Calu3 (cell line): ENCODE measurements around the gene COG8. TPM values are rescaled to one million over a fixed set of nuclear protein-coding genes. Genes with fewer than 3 reads are reported as not detected.

Experiments used
- BruUV-seq: library from RNA; stranded (reverse); fragments of 400-500 nt; replicated peaks from 2 replicates; lab custom pipeline; 2021; lab: Mats Ljungman, UMichigan
- CTCF ChIA-PET: fragments of 300-600 bp; sonication (Branson Sonifier 250); formaldehyde crosslinking; loops from one replicate; lab custom pipeline; 2022; ENCODE audit warnings: antibody characterized with exemption; lab: Charles Lee
- DNase-seq: peaks from one replicate; pipeline ENCODE4 v3.0.0; 2022
- H3K27ac Mint-ChIP-seq: one replicate; pipeline ENCODE4 v1.8.0; 2022; ENCODE audit warnings: mixed read lengths; ENCODE audit not compliant: unreplicated experiment
- H3K27me3 Mint-ChIP-seq: one replicate; pipeline ENCODE4 v1.8.0; 2022; ENCODE audit warnings: mixed read lengths; ENCODE audit not compliant: unreplicated experiment
- H3K36me3 Mint-ChIP-seq: one replicate; pipeline ENCODE4 v1.8.0; 2022; ENCODE audit warnings: mild to moderate bottlenecking, moderate library complexity, mixed read lengths; ENCODE audit not compliant: insufficient read depth, unreplicated experiment
- H3K4me1 Mint-ChIP-seq: one replicate; pipeline ENCODE4 v1.8.0; 2022; ENCODE audit warnings: mild to moderate bottlenecking, low read depth, mixed read lengths; ENCODE audit not compliant: unreplicated experiment
- H3K4me3 Mint-ChIP-seq: one replicate; pipeline ENCODE4 v1.8.0; 2022; ENCODE audit warnings: mild to moderate bottlenecking, low read depth, moderate library complexity, mixed read lengths; ENCODE audit not compliant: unreplicated experiment
- H3K9me3 Mint-ChIP-seq: one replicate; pipeline ENCODE4 v1.8.0; 2022; ENCODE audit warnings: low read depth, mixed read lengths; ENCODE audit not compliant: unreplicated experiment
- CTCF ChIP-seq: fragments of 200-600 bp; IDR thresholded peaks from one replicate; pipeline ENCODE4 v1.8.0; 2022; ENCODE audit warnings: antibody characterized with exemption; ENCODE audit not compliant: unreplicated experiment
- intact Hi-C: fragments of 100-400 bp; cut with micrococcal nuclease; formaldehyde crosslinking; loops from one replicate; pipeline ENCODE4 v1.10.0; 2022; ENCODE audit not compliant: unreplicated experiment
- total RNA-seq: library from RNA; stranded (reverse); gene quantifications from 2 replicates; pipeline ENCODE4 v1.2.3, GENCODE V29; 2022

The COG8 gene
- total RNA-seq, 1 experiment from 2014 or later: 57.4 TPM

GRCh38 chr16:69318177-69318910 is 21.0 kb downstream of the COG8 start:
- TF ChIP-seq CTCF: no peak
- no TSS peak for BruUV-seq
- Mint-ChIP-seq H3K4me3 (no peak overlapping the region), H3K27me3 (no peaks in the 10 kb centered on the region), H3K4me1 (no peaks in the 10 kb centered on the region), H3K27ac (no peak overlapping the region), H3K36me3 (peaks cover 88% of the 10 kb centered on the region), H3K9me3 (no peaks in the 10 kb centered on the region)
- no peak for DNase-seq
- intact Hi-C loops: no loop called here
- CTCF ChIA-PET: interaction anchor here (1.5 kb wide), 1 partner anchor 12 kb away, joined by 3 read pairs; the partner anchor contains the start of gene PDF

DNA sequence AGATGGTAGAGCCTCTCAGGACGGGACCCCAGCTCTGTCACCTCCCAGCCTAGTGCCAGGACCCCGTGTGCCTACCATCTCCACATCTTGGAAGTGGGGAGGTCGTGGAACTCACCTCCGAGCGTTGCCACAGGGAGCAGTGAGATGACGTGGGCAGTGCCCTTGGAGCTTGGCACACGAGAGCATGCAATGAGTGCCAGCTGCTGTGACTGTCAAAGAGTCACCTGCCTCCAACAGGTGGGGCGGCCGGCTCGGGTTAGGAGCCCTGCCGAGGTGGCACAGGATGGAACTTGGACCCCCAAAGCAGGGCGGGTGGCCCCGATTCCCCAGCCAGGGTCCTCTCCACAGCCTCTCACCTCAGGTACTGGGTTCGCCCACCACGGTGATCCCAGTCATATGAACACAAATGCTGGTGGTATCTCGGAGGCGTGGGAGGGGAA is 22.7 kb downstream of the COG8 start:
- Mint-ChIP-seq H3K4me3 (no peak overlapping the region), H3K27ac (no peak overlapping the region), H3K27me3 (no peaks in the 10 kb centered on the region), H3K4me1 (peaks cover 8% of the 10 kb centered on the region), H3K36me3 (peaks cover 88% of the 10 kb centered on the region), H3K9me3 (no peaks in the 10 kb centered on the region)
- TF ChIP-seq CTCF: no peak
- intact Hi-C loops: no loop called here
- no TSS peak for BruUV-seq
- CTCF ChIA-PET: no interaction called here
- no peak for DNase-seq

DNA sequence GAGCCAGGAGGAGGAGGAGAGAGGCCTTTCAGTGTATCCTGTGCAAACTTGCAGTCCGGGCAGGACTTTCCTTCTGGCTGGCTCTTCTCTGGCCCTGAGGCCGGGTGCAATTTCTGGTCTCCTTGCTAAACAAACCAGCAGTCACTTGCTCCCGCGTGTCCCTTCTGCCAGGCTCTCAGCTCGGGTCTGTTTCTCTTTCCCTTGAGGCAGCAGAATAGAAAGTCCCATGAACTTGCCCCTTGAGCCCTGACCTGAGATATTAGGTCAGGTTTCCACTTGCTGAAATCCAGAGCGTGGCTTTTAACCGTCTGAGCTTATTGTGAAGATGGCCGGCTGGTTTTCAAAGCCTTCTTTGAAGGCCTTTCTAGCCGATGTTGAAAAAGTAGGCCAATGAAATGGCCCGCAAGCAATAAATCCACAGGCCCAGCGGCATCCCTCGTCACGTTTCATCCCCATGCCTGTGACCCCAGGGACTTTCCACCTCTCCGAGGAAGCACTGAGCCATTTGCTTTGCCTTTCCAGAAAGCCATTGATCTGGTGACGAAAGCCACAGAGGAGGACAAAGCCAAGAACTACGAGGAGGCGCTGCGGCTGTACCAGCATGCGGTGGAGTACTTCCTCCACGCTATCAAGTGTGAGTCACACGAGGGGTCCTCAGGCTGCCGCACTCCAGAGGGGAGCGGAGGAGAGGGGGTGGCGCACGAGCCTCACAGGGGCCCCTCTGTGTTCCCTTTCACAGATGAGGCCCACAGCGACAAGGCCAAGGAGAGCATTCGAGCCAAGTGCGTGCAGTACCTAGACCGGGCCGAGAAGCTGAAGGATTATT is 23.7 kb downstream of the COG8 start:
- no peak for TF ChIP-seq CTCF
- DNase-seq: no peak
- no TSS peak for BruUV-seq
- Mint-ChIP-seq H3K27me3 (no peaks in the 10 kb centered on the region), H3K4me3 (no peak overlapping the region), H3K36me3 (peaks cover 88% of the 10 kb centered on the region), H3K9me3 (no peaks in the 10 kb centered on the region), H3K27ac (no peak overlapping the region), H3K4me1 (peaks cover 8% of the 10 kb centered on the region)
- intact Hi-C loops: no loop called here
- CTCF ChIA-PET: no interaction called here

- peaks cover 8% of the 10 kb centered on the region for H3K4me1 Mint-ChIP-seq
- H3K4me3 Mint-ChIP-seq: no peak overlapping the region
- CTCF ChIA-PET: no interaction called here
- no peaks in the 10 kb centered on the region for H3K9me3 Mint-ChIP-seq
- no peaks in the 10 kb centered on the region for H3K27me3 Mint-ChIP-seq
- BruUV-seq: no TSS peak
- no peak for TF ChIP-seq CTCF
- H3K36me3 Mint-ChIP-seq: peaks cover 82% of the 10 kb centered on the region
- no peak for DNase-seq
- intact Hi-C loops: no loop called here
- H3K27ac Mint-ChIP-seq: no peak overlapping the region
Measured at GRCh38 chr16:69314534-69314933, 24.8 kb downstream of the COG8 start.
